Skeletal muscle satellite cell (primary cell): ENCODE data around the gene ATP9A.

Source experiments
- H3K27me3 ChIP-seq: 2 replicates; pipeline ENCODE4 v1.7.0; 2013; ENCODE audit warnings: low read length; ENCODE audit not compliant: control insufficient read depth, insufficient read depth
- H3K36me3 ChIP-seq: 2 replicates; pipeline ENCODE4 v1.7.0; 2013; ENCODE audit warnings: mild to moderate bottlenecking, control low read depth, low read length; ENCODE audit not compliant: insufficient read depth
- H3K4me1 ChIP-seq: 2 replicates; pipeline ENCODE4 v1.7.0; 2013; ENCODE audit warnings: low read length; ENCODE audit not compliant: control insufficient read depth, insufficient read depth
- H3K4me2 ChIP-seq: 2 replicates; pipeline ENCODE4 v1.7.0; 2013; ENCODE audit warnings: mild to moderate bottlenecking, low read length
- H3K4me3 ChIP-seq: 2 replicates; pipeline ENCODE4 v1.7.0; 2013; ENCODE audit warnings: low read length
- H3K9ac ChIP-seq: 2 replicates; pipeline ENCODE4 v1.7.0; 2013; ENCODE audit warnings: mild to moderate bottlenecking, low read depth, low read length, moderate library complexity
- H3K9me3 ChIP-seq: replicated peaks from 2 replicates; pipeline ENCODE4 v1.7.0; 2013; ENCODE audit warnings: mild to moderate bottlenecking, control low read depth, low read length

Gene ATP9A

GRCh38 chr20:51803148-51803854, 35.1 kb upstream of the ATP9A start:
- H3K9ac ChIP-seq = no peak overlapping the region

GRCh38 chr20:51802170-51802751, 34.1 kb upstream of the ATP9A start, which contains the start of gene SALL4:
SALL4 (minus strand) TSS chr20:51802521; CDS start chr20:51802408, 113 bp downstream.
- H3K4me1 ChIP-seq = peaks cover 11% of the 10 kb centered on the region
- H3K9ac ChIP-seq = no peak within 1 kb of the TSS
- peak within 1 kb of the TSS; percentile 67 for H3K4me2 ChIP-seq
- H3K27me3 ChIP-seq = peaks cover 78% of the 10 kb centered on the region
- no peaks in the 10 kb centered on the region for H3K36me3 ChIP-seq
- H3K4me3 ChIP-seq = peak within 1 kb of the TSS; percentile 57
- no peaks in the 10 kb centered on the region for H3K9me3 ChIP-seq

More at GRCh38 chr20:51803148-51803854, 35.1 kb upstream of the ATP9A start:
- peaks cover 11% of the 10 kb centered on the region for H3K4me1 ChIP-seq
- H3K36me3 ChIP-seq = no peaks in the 10 kb centered on the region
- peaks cover 73% of the 10 kb centered on the region for H3K27me3 ChIP-seq
- H3K4me2 ChIP-seq = no peak overlapping the region
- no peak overlapping the region for H3K4me3 ChIP-seq
- H3K9me3 ChIP-seq = no peaks in the 10 kb centered on the region

GRCh38 chr20:51801823-51802123, 33.6 kb upstream of the ATP9A start:
- H3K4me3 ChIP-seq = no peak overlapping the region
- no peaks in the 10 kb centered on the region for H3K9me3 ChIP-seq
- no peak overlapping the region for H3K4me2 ChIP-seq
- peaks cover 83% of the 10 kb centered on the region for H3K27me3 ChIP-seq
- no peak overlapping the region for H3K9ac ChIP-seq
- H3K4me1 ChIP-seq = peaks cover 11% of the 10 kb centered on the region
- H3K36me3 ChIP-seq = no peaks in the 10 kb centered on the region

GRCh38 chr20:51801122-51801822, 33.1 kb upstream of the ATP9A start:
- peaks cover 88% of the 10 kb centered on the region for H3K27me3 ChIP-seq
- no peak overlapping the region for H3K9ac ChIP-seq
- peak overlapping the region; percentile 57 for H3K4me3 ChIP-seq
- H3K36me3 ChIP-seq = no peaks in the 10 kb centered on the region
- H3K4me2 ChIP-seq = peak overlapping the region; percentile 67
- peaks cover 11% of the 10 kb centered on the region for H3K4me1 ChIP-seq
- H3K9me3 ChIP-seq = no peaks in the 10 kb centered on the region

GRCh38 chr20:51800872-51801121, 32.6 kb upstream of the ATP9A start:
- no peaks in the 10 kb centered on the region for H3K9me3 ChIP-seq
- peaks cover 11% of the 10 kb centered on the region for H3K4me1 ChIP-seq
- peak overlapping the region; percentile 57 for H3K4me3 ChIP-seq
- peaks cover 86% of the 10 kb centered on the region for H3K27me3 ChIP-seq
- no peaks in the 10 kb centered on the region for H3K36me3 ChIP-seq
- peak overlapping the region; percentile 67 for H3K4me2 ChIP-seq
- H3K9ac ChIP-seq = no peak overlapping the region

GRCh38 chr20:51800060-51800871, 32.1 kb upstream of the ATP9A start:
- no peaks in the 10 kb centered on the region for H3K9me3 ChIP-seq
- H3K9ac ChIP-seq = no peak overlapping the region
- peaks cover 83% of the 10 kb centered on the region for H3K27me3 ChIP-seq
- peaks cover 11% of the 10 kb centered on the region for H3K4me1 ChIP-seq
- H3K4me2 ChIP-seq = peak overlapping the region; percentile 69
- H3K36me3 ChIP-seq = no peaks in the 10 kb centered on the region
- peak overlapping the region; percentile 57 for H3K4me3 ChIP-seq

- H3K27me3 ChIP-seq = peaks cover 84% of the 10 kb centered on the region
- no peak overlapping the region for H3K9ac ChIP-seq
- peaks cover 11% of the 10 kb centered on the region for H3K4me1 ChIP-seq
- H3K36me3 ChIP-seq = no peaks in the 10 kb centered on the region
- no peak overlapping the region for H3K4me2 ChIP-seq
- H3K9me3 ChIP-seq = no peaks in the 10 kb centered on the region
- no peak overlapping the region for H3K4me3 ChIP-seq
Measured at GRCh38 chr20:51799401-51799860, 31.2 kb upstream of the ATP9A start.

- no peaks in the 10 kb centered on the region for H3K9me3 ChIP-seq
- peaks cover 11% of the 10 kb centered on the region for H3K4me1 ChIP-seq
- H3K36me3 ChIP-seq = no peaks in the 10 kb centered on the region
- no peak overlapping the region for H3K4me3 ChIP-seq
- H3K4me2 ChIP-seq = no peak overlapping the region
- peaks cover 83% of the 10 kb centered on the region for H3K27me3 ChIP-seq
- H3K9ac ChIP-seq = no peak overlapping the region
Measured at GRCh38 chr20:51797357-51798025, 29.3 kb upstream of the ATP9A start.

- Histone ChIP-seq H3K36me3 (no peaks in the 10 kb centered on the region), H3K9ac (no peak overlapping the region), H3K27me3 (peaks cover 72% of the 10 kb centered on the region), H3K9me3 (no peaks in the 10 kb centered on the region), H3K4me1 (peaks cover 11% of the 10 kb centered on the region), H3K4me2 (no peak overlapping the region), H3K4me3 (no peak overlapping the region)
Measured at GRCh38 chr20:51796340-51796739, 28.1 kb upstream of the ATP9A start.

GRCh38 chr20:51792960-51793359, 24.8 kb upstream of the ATP9A start:
- H3K9me3 ChIP-seq = no peaks in the 10 kb centered on the region
- no peak overlapping the region for H3K9ac ChIP-seq
- peaks cover 53% of the 10 kb centered on the region for H3K27me3 ChIP-seq
- no peaks in the 10 kb centered on the region for H3K36me3 ChIP-seq
- H3K4me3 ChIP-seq = no peak overlapping the region
- H3K4me1 ChIP-seq = no peaks in the 10 kb centered on the region
- H3K4me2 ChIP-seq = no peak overlapping the region

GRCh38 chr20:51791626-51792025, 23.4 kb upstream of the ATP9A start:
- Histone ChIP-seq H3K27me3 (peaks cover 40% of the 10 kb centered on the region), H3K4me3 (no peak overlapping the region), H3K36me3 (no peaks in the 10 kb centered on the region), H3K9ac (no peak overlapping the region), H3K4me2 (no peak overlapping the region), H3K9me3 (no peaks in the 10 kb centered on the region), H3K4me1 (no peaks in the 10 kb centered on the region)
